Endothelial cell of umbilical vein (primary cell): ENCODE data around the gene STAC3. TPM values are rescaled to one million over a fixed set of nuclear protein-coding genes. Genes with fewer than 3 reads are reported as not detected.

ENCODE experiments used
- BruUV-seq: library from RNA; stranded (reverse); fragments of 400-500 nt; replicated peaks from 2 replicates; lab custom pipeline; 2021; lab: Mats Ljungman, UMichigan
- CTCF ChIA-PET: fragments of 300-600, 350-600 bp; sonication (Branson Sonifier 250); formaldehyde crosslinking; loops from one replicate; lab custom pipeline; 2021; ENCODE audit warnings: antibody characterized with exemption, inconsistent platforms; lab: Charles Lee
- POLR2A ChIA-PET: fragments of 300-600, 350-600 bp; sonication (Branson Sonifier 250); formaldehyde crosslinking; loops from one replicate; lab custom pipeline; 2021; ENCODE audit warnings: antibody characterized with exemption, inconsistent platforms; lab: Charles Lee
- DNase-seq: peaks from one replicate; pipeline ENCODE4 v3.0.0-alpha.2; 2011; ENCODE audit warnings: low read depth, low spot score
- FAIRE-seq: peaks from 2 replicates; lab custom pipeline; 2011; peaks lifted over from hg19 to GRCh38; lab: Jason Lieb, UNC
- H2AFZ ChIP-seq: 2 replicates; pipeline ENCODE4 v1.6.0; 2012; ENCODE audit warnings: low read depth, low read length, control low read depth, inconsistent platforms
- H3K27ac ChIP-seq: 2 replicates; pipeline ENCODE4 v1.5.1; 2011; ENCODE audit warnings: low read depth, mild to moderate bottlenecking, control low read depth, low read length, moderate library complexity; ENCODE audit not compliant: insufficient read depth
- H3K27me3 ChIP-seq, 2 experiments: 2 replicates each; pipeline versions ENCODE4 v1.6.0 to v1.6.1; 2011; ENCODE audit warnings: low read length in 2 of 2, mixed read lengths in 1 of 2; ENCODE audit not compliant: control insufficient read depth in 2 of 2, insufficient read depth in 2 of 2
- H3K36me3 ChIP-seq, 2 experiments: 2 replicates in 1 of 2; 3 replicates in 1 of 2; pipeline ENCODE4 v1.5.1; 2011; ENCODE audit warnings: low read length in 2 of 2, mild to moderate bottlenecking in 1 of 2, moderate library complexity in 1 of 2; ENCODE audit not compliant: control insufficient read depth in 2 of 2, insufficient read depth in 2 of 2; ENCODE audit errors: extremely low read depth in 1 of 2
- H3K4me1 ChIP-seq: 3 replicates; pipeline ENCODE4 v1.5.1; 2011; ENCODE audit warnings: mild to moderate bottlenecking, low read length; ENCODE audit not compliant: control insufficient read depth, insufficient read depth; ENCODE audit errors: extremely low read depth
- H3K4me2 ChIP-seq: 2 replicates; pipeline ENCODE4 v1.6.1; 2011; ENCODE audit warnings: low read length, control low read depth, mixed read lengths; ENCODE audit not compliant: insufficient read depth
- H3K4me3 ChIP-seq, 3 experiments: fragments of 200-600 bp in 1 of 3; sonication (generic), shearing (Covaris generic) in 1 of 3; replicated peaks in 1 of 3; 2 replicates each; pipeline ENCODE4 v1.5.1; 2011 to 2016; ENCODE audit warnings: control low read depth in 3 of 3, low read length in 3 of 3, mild to moderate bottlenecking in 2 of 3, inconsistent platforms in 1 of 3, low read depth in 1 of 3, moderate library complexity in 1 of 3; ENCODE audit not compliant: insufficient read depth in 1 of 3
- H3K79me2 ChIP-seq: 2 replicates; pipeline ENCODE4 v1.6.0; 2012; ENCODE audit warnings: low read length, inconsistent platforms; ENCODE audit not compliant: control insufficient read depth, insufficient read depth
- H3K9ac ChIP-seq: replicated peaks from 2 replicates; pipeline ENCODE3; 2011; ENCODE audit warnings: low read length, control low read depth; ENCODE audit not compliant: insufficient read depth; ENCODE audit errors: extremely low read depth
- H3K9me1 ChIP-seq: replicated peaks from 3 replicates; pipeline ENCODE4 v1.6.0; 2011; ENCODE audit warnings: mild to moderate bottlenecking, low read length; ENCODE audit not compliant: control insufficient read depth, insufficient read depth; ENCODE audit errors: extremely low read depth
- H3K9me3 ChIP-seq: replicated peaks from 2 replicates; pipeline ENCODE4 v1.5.1; 2012; ENCODE audit warnings: low read length, inconsistent platforms; ENCODE audit not compliant: control insufficient read depth, insufficient read depth
- H4K20me1 ChIP-seq: replicated peaks from 2 replicates; pipeline ENCODE3; 2011; ENCODE audit warnings: mild to moderate bottlenecking, low read length; ENCODE audit not compliant: control insufficient read depth, insufficient read depth; ENCODE audit errors: extremely low read depth
- CTCF ChIP-seq, 2 donors: IDR thresholded peaks; 1 replicate in 1 of 2; 2 replicates in 1 of 2; pipeline ENCODE4 v1.5.1; 2011; ENCODE audit warnings: low read length in 2 of 2, mild to moderate bottlenecking in 2 of 2, moderate library complexity in 2 of 2, control low read depth in 1 of 2, inconsistent platforms in 1 of 2, low read depth in 1 of 2; ENCODE audit not compliant: insufficient read depth in 1 of 2; ENCODE audit errors: extremely low read depth in 1 of 2
- EZH2 ChIP-seq: IDR thresholded peaks from 2 replicates; pipeline ENCODE4 v1.6.1; 2012; ENCODE audit warnings: borderline replicate concordance, low read depth, mild to moderate bottlenecking, moderate library complexity, low read length, inconsistent platforms; ENCODE audit not compliant: severe bottlenecking
- FOS ChIP-seq: IDR thresholded peaks from 2 replicates; pipeline ENCODE4 v1.6.1; 2011; ENCODE audit warnings: mild to moderate bottlenecking, low read length, moderate library complexity, borderline replicate concordance; ENCODE audit not compliant: insufficient read depth
- GATA2 ChIP-seq: IDR thresholded peaks from 2 replicates; pipeline ENCODE4 v1.7.0; 2011; ENCODE audit warnings: low read depth, mild to moderate bottlenecking, moderate library complexity, mixed read lengths, low read length; ENCODE audit not compliant: insufficient read length, insufficient read depth
- JUN ChIP-seq: IDR thresholded peaks from 2 replicates; pipeline ENCODE4 v1.6.1; 2011; ENCODE audit warnings: borderline replicate concordance, low read depth; ENCODE audit not compliant: insufficient read length, insufficient read depth
- MYC ChIP-seq: IDR thresholded peaks from one replicate; pipeline ENCODE4 v1.6.1; 2011; ENCODE audit warnings: mild to moderate bottlenecking, low read depth, low read length
- POLR2A ChIP-seq: IDR thresholded peaks from 2 replicates; pipeline ENCODE4 v1.6.1; 2012; ENCODE audit warnings: low read depth, mild to moderate bottlenecking, control low read depth, low read length
- POLR2AphosphoS5 ChIP-seq: IDR thresholded peaks from 2 replicates; pipeline ENCODE4 v1.6.1; 2012; ENCODE audit warnings: low read depth, mild to moderate bottlenecking, control low read depth, low read length, moderate library complexity; ENCODE audit not compliant: insufficient read depth
- dilution Hi-C: fragments of 300-500 bp; cut with MboI; formaldehyde crosslinking; loops from one replicate; pipeline ENCODE4 v1.15.0; 2019; ENCODE audit warnings: low sequenced_read_pairs; ENCODE audit not compliant: extremely low pct_ligation_motif_present
- intact Hi-C: fragments of 100-400 bp; cut with micrococcal nuclease; formaldehyde crosslinking; loops from one replicate; pipeline ENCODE4 v1.10.0; 2022
- polyA plus RNA-seq, 4 experiments: library from polyadenylated mRNA; depleted of rRNA in 3 of 4; stranded (reverse) in 3 of 4; unstranded in 1 of 4; fragments of >200 nt; gene quantifications; 2 replicates each; pipeline versions ENCODE4 v1.2.1 to v1.2.3, GENCODE V29; 2011 to 2012; ENCODE audit warnings: missing spikeins in 1 of 4
- total RNA-seq: library from RNA; stranded (reverse); gene quantifications from 2 replicates; pipeline ENCODE4 v1.2.3, GENCODE V29; 2021
- TF ChIP-seq, protein P1 (sequence below): IDR thresholded peaks from 2 replicates; pipeline ENCODE4 v1.6.1; 2011; ENCODE audit not compliant: insufficient read depth, insufficient read length

Gene STAC3
- total and polyA plus RNA-seq, 2 donors (not counting 3 experiments of a cell fraction or from before 2014, with no cell fraction given), result 0.36 to 0.55 TPM

DNA sequence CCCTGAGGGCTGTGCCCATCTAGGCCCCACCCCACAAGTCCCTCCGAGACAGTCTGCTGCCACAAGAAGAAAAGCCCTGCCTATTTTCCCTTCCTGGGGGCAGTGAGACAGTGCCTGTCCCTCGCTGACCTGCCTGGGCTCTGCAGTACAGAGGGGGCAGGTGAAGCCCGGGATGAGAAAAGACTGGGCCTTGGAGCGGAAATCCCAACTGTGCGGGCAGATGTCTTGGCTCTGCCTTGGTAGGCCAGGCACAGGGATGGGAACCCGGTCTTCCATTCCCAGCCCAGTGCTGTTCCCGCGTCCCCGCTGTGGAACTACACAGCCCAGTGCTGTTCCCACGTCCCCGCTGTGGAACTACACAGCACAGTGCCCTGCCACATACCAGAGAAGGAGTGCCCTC, 47.2 kb downstream of the STAC3 start:
- Histone ChIP-seq H3K36me3 (no peaks in the 10 kb centered on the region), H3K4me3 (no peak overlapping the region), H4K20me1 (no peaks in the 10 kb centered on the region), H2AFZ (no peak overlapping the region), H3K4me2 (no peak overlapping the region), H3K27ac (no peak overlapping the region), H3K9me3 (no peaks in the 10 kb centered on the region), H3K4me1 (no peaks in the 10 kb centered on the region), H3K9me1 (no peaks in the 10 kb centered on the region), H3K9ac (no peak overlapping the region), H3K79me2 (no peaks in the 10 kb centered on the region), H3K27me3 (no peaks in the 10 kb centered on the region)
- TF ChIP-seq GATA2 (no peak), FOS (no peak), MYC (no peak), EZH2 (no peak), POLR2A (no peak)
- TF ChIP-seq, protein P1, sequence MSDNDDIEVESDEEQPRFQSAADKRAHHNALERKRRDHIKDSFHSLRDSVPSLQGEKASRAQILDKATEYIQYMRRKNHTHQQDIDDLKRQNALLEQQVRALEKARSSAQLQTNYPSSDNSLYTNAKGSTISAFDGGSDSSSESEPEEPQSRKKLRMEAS, result no peak
- intact Hi-C loops (no loop called here), dilution Hi-C loops (no loop called here)
- BruUV-seq, result no TSS peak
- ChIA-PET POLR2A (no interaction called here), CTCF (no interaction called here)
- FAIRE-seq, result no peak
- no peak for DNase-seq

GRCh38 chr12:57203201-57203600, 47.8 kb downstream of the STAC3 start:
- ChIA-PET CTCF (no interaction called here), POLR2A (no interaction called here)
- H3K9ac ChIP-seq, result no peak overlapping the region
- dilution Hi-C loops (no loop called here), intact Hi-C loops (no loop called here)
- H3K4me2 ChIP-seq, result no peak overlapping the region
- H2AFZ ChIP-seq, result no peak overlapping the region
- H3K36me3 ChIP-seq, result no peaks in the 10 kb centered on the region
- H3K9me1 ChIP-seq, result no peaks in the 10 kb centered on the region
- TF ChIP-seq POLR2A (no peak), EZH2 (no peak), CTCF (IDR thresholded peaks at IDR 0.05; ENCODE audit: extremely low read depth in 1 of 2, insufficient read depth in 1 of 2, low read depth in 1 of 2, low read length in 2 of 2) (no peak), JUN (no peak), MYC (no peak), GATA2 (no peak), POLR2AphosphoS5 (no peak), FOS (no peak)
- TF ChIP-seq, protein P1, result no peak
- H3K4me3 ChIP-seq, result no peak overlapping the region
- no peak overlapping the region for H3K27ac ChIP-seq
- no peaks in the 10 kb centered on the region for H4K20me1 ChIP-seq
- no TSS peak for BruUV-seq
- no peaks in the 10 kb centered on the region for H3K4me1 ChIP-seq
- H3K27me3 ChIP-seq, result no peaks in the 10 kb centered on the region
- no peaks in the 10 kb centered on the region for H3K79me2 ChIP-seq
- DNase-seq, result no peak
- no peaks in the 10 kb centered on the region for H3K9me3 ChIP-seq
- FAIRE-seq, result no peak
